SK-N-SH (cell line): ENCODE data around the gene LYPD5. TPM values are rescaled to one million over a fixed set of nuclear protein-coding genes. Genes with fewer than 3 reads are reported as not detected.

ENCODE experiments used
- CTCF ChIA-PET: fragments of 300-600, 350-600 bp; formaldehyde crosslinking; extraction: SDS; loops from one replicate; lab custom pipeline; 2021; lab: Yijun Ruan, JAX
- POLR2A ChIA-PET: fragments of 350-600 bp; sonication (Branson Sonifier 250); formaldehyde crosslinking; extraction: SDS; loops from one replicate; lab custom pipeline; 2020; ENCODE audit warnings: antibody characterized with exemption, inconsistent platforms; lab: Yijun Ruan, JAX
- DNase-seq: peaks from one replicate; pipeline ENCODE4 v3.0.0; 2012
- H2AFZ ChIP-seq: fragments of 200-600 bp; sonication (generic); 2 replicates; pipeline ENCODE4 v1.8.1; 2016; ENCODE audit warnings: antibody characterized with exemption, mild to moderate bottlenecking, low read depth
- H3F3A ChIP-seq: fragments of 200-600 bp; sonication (generic); replicated peaks from 2 replicates; pipeline ENCODE3; 2016; ENCODE audit warnings: antibody characterized with exemption, mild to moderate bottlenecking; ENCODE audit not compliant: insufficient read depth
- H3K27ac ChIP-seq, 2 experiments: fragments of 200-500 bp in 1 of 2; fragments of 200-600 bp in 1 of 2; sonication (Bioruptor generic) in 1 of 2; sonication (generic), shearing (Covaris generic) in 1 of 2; 2 replicates each; pipeline versions ENCODE4 v1.5.1 to v1.6.1; 2014 to 2016; ENCODE audit warnings: low read depth in 2 of 2, inconsistent platforms in 1 of 2, low read length in 1 of 2, mild to moderate bottlenecking in 1 of 2, mixed read lengths in 1 of 2
- H3K27me3 ChIP-seq: fragments of 200-600 bp; sonication (generic), shearing (Covaris generic); 2 replicates; pipeline ENCODE4 v1.6.1; 2016; ENCODE audit warnings: mixed run types; ENCODE audit not compliant: insufficient read depth
- H3K36me3 ChIP-seq, 2 experiments: fragments of 200-500 bp in 1 of 2; fragments of 200-600 bp in 1 of 2; sonication (Bioruptor generic) in 1 of 2; sonication (generic) in 1 of 2; replicated peaks in 1 of 2; 2 replicates each; pipeline versions ENCODE3 to v1.5.1; 2014 to 2016; ENCODE audit warnings: low read length in 1 of 2, mild to moderate bottlenecking in 1 of 2; ENCODE audit not compliant: insufficient read depth in 2 of 2, control insufficient read depth in 1 of 2
- H3K4me1 ChIP-seq, 2 experiments: fragments of 200-500 bp in 1 of 2; fragments of 200-600 bp in 1 of 2; sonication (Bioruptor generic) in 1 of 2; sonication (generic), shearing (Covaris generic) in 1 of 2; 2 replicates each; pipeline versions ENCODE4 v1.5.1 to v1.6.1; 2014 to 2016; ENCODE audit warnings: low read depth in 1 of 2, low read length in 1 of 2, mixed run types in 1 of 2; ENCODE audit not compliant: insufficient read depth in 2 of 2, control insufficient read depth in 1 of 2
- H3K4me2 ChIP-seq: fragments of 200-600 bp; sonication (generic), shearing (Covaris generic); 2 replicates; pipeline ENCODE4 v1.6.1; 2017; ENCODE audit warnings: mixed run types
- H3K4me3 ChIP-seq, 2 experiments: fragments of 200-500 bp in 1 of 2; fragments of 200-600 bp in 1 of 2; sonication (Bioruptor generic) in 1 of 2; sonication (generic), shearing (Covaris generic) in 1 of 2; 2 replicates each; pipeline versions ENCODE4 v1.5.1 to v1.8.1; 2014 to 2016; ENCODE audit warnings: low read depth in 2 of 2, inconsistent platforms in 1 of 2, low read length in 1 of 2, mild to moderate bottlenecking in 1 of 2, mixed read lengths in 1 of 2, moderate library complexity in 1 of 2
- H3K79me2 ChIP-seq: fragments of 200-600 bp; sonication (generic); 2 replicates; pipeline ENCODE4 v1.8.1; 2017; ENCODE audit warnings: mild to moderate bottlenecking; ENCODE audit not compliant: insufficient read depth
- H3K9ac ChIP-seq: fragments of 200-600 bp; sonication (generic); 2 replicates; pipeline ENCODE4 v1.6.1; 2017; ENCODE audit warnings: mixed run types
- H3K9me2 ChIP-seq: fragments of 200-600 bp; sonication (generic); 2 replicates; pipeline ENCODE4 v1.6.1; 2017; ENCODE audit warnings: mixed run types
- H3K9me3 ChIP-seq: fragments of 200-600 bp; sonication (generic); 2 replicates; pipeline ENCODE4 v1.6.1; 2017; ENCODE audit warnings: mixed run types, mild to moderate bottlenecking, moderate library complexity
- H4K20me1 ChIP-seq: fragments of 200-600 bp; sonication (generic); 2 replicates; pipeline ENCODE4 v1.6.1; 2017; ENCODE audit warnings: mild to moderate bottlenecking, mixed run types; ENCODE audit not compliant: insufficient read depth
- EP300 ChIP-seq, 2 experiments: IDR thresholded peaks; 2 replicates each; pipeline versions ENCODE4 v1.4.0 to v1.6.1; 2012; ENCODE audit warnings: borderline replicate concordance in 1 of 2, low read depth in 1 of 2, low read length in 1 of 2
- FOSL2 ChIP-seq: IDR thresholded peaks from 2 replicates; pipeline ENCODE4 v1.4.0; 2012; ENCODE audit warnings: low read depth, mild to moderate bottlenecking, moderate library complexity, borderline replicate concordance
- GATA2 ChIP-seq: sonication (generic); formaldehyde crosslinking; IDR thresholded peaks from 2 replicates; pipeline ENCODE4 v1.5.0; 2020; ENCODE audit warnings: mild to moderate bottlenecking, missing genetic modification reagents
- JUND ChIP-seq: IDR thresholded peaks from 2 replicates; pipeline ENCODE4 v1.4.0; 2012
- RAD21 ChIP-seq: IDR thresholded peaks from 2 replicates; pipeline ENCODE4 v1.6.1; 2012; ENCODE audit warnings: mild to moderate bottlenecking, low read length
- RCOR1 ChIP-seq: fragments of 150-350 bp; IDR thresholded peaks from 2 replicates; pipeline ENCODE4 v1.6.1; 2017; ENCODE audit warnings: antibody characterized with exemption, low read length
- REST ChIP-seq: IDR thresholded peaks from 2 replicates; pipeline ENCODE4 v1.6.1; 2012; ENCODE audit warnings: mild to moderate bottlenecking, low read depth, low read length, moderate library complexity
- TAF1 ChIP-seq: IDR thresholded peaks from 2 replicates; pipeline ENCODE4 v1.6.1; 2012; ENCODE audit warnings: low read depth, mild to moderate bottlenecking, low read length, moderate library complexity, borderline replicate concordance
- WGBS: methylation state at CpG from one replicate; pipeline ENCODE4 v1.1.6; 2017; ENCODE audit warnings: low lambda C conversion rate; 5-methylcytosine and 5-hydroxymethylcytosine counted together
- polyA plus RNA-seq, 3 experiments: library from polyadenylated mRNA; depleted of rRNA; stranded (reverse); fragments of >200 nt; gene quantifications; 2 replicates each; pipeline ENCODE4 v1.2.3, GENCODE V29; 2012
- TF ChIP-seq, protein P1 (sequence below): IDR thresholded peaks from 2 replicates; pipeline ENCODE4; 2012

The LYPD5 gene
- polyA plus RNA-seq, 1 of the 3 experiments (the other 2 are of a cell fraction): 0.13 TPM

DNA sequence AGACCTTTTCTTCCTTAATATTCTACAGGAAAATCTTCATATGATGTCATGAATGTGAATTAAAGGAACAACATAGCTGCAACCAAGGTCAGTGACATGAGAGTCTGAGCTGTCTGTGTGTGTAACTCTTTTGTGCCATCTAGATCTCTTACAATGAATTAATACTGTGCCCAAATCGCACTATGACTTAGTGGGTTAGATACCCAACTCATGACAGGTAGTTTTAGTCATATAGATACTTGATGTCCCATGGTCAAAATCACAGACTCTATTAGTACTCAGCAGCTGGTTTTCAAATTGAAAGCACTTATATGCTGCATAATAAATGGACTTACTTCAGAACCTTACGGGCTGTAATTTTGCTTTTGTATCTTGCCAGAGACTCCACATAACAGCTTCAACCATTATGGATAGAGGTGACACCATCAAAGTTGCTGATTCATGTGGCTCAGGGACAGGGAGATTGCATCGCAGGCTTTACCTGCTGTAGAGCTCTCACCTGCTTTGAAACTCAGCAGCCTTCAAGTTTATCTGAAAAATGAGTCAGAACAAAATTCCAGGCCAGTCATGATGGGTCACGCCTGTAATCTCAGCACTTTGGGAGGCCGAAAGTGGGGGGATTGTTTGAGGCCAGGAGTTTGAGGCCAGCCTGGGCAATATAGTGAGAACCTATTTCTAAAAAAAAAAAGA, 12.6 kb upstream of the LYPD5 start:
- Histone ChIP-seq H3K4me2 (no peak overlapping the region), H3K27ac (no peak overlapping the region), H3K27me3 (peaks cover 5% of the 10 kb centered on the region; the same call in 1 of the 2 replicates), H3K4me3 (no peak overlapping the region), H3K4me1 (no peaks in the 10 kb centered on the region), H3K79me2 (no peaks in the 10 kb centered on the region), H3F3A (no peaks in the 10 kb centered on the region), H3K36me3 (no peaks in the 10 kb centered on the region), H3K9me2 (no peaks in the 10 kb centered on the region), H3K9me3 (no peaks in the 10 kb centered on the region)
- CTCF ChIA-PET: interaction anchor here (0.5 to 1.9 kb wide), 4 partner anchors 21 to 969 kb away, joined by 3 to 6 read pairs (median 4); no protein-coding TSS in a partner anchor
- DNase-seq: no peak
- WGBS: 26% methylated on average over 5 of the region's 5 CpGs
- POLR2A ChIA-PET: no interaction called here
- TF ChIP-seq GATA2 (CRISPR knock-in tag): no peak
- TF ChIP-seq, all 33 proteins: peak for 0
- Histone ChIP-seq H4K20me1 (no peaks in the 10 kb centered on the region), H2AFZ (no peak overlapping the region), H3K9ac (no peak overlapping the region)

DNA sequence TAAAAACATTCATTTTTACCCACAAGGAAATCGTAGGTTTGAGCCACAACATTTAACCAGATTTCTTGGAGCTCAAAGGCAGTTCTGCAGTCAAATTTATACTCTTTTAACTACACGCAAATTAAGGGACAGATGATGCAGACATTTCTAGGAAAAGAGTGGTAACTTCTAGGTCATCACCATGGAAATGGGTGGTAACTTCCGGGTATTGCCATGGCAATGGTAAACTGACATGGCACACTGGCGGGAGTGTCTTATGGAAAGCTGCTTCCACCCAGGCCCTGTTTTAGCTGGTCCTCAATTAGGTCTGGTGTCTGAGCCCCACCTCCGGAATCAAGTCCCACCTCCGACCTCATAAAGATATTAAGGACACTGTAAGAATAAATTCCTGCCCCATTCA, 10.4 kb upstream of the LYPD5 start:
- no peak overlapping the region for H3K4me3 ChIP-seq
- no peak for DNase-seq
- no peak overlapping the region for H3K4me2 ChIP-seq
- WGBS: 38% methylated on average over 5 of the region's 6 CpGs
- no peak overlapping the region for H2AFZ ChIP-seq
- H3K27ac ChIP-seq: no peak overlapping the region
- CTCF ChIA-PET: interaction anchor here (1.5 to 1.6 kb wide), 3 partner anchors 28 to 68 kb away, joined by 4 to 6 read pairs (median 5); no protein-coding TSS in a partner anchor
- H3K9ac ChIP-seq: no peak overlapping the region
- POLR2A ChIA-PET: no interaction called here
- H4K20me1 ChIP-seq: no peaks in the 10 kb centered on the region
- peaks cover 9% of the 10 kb centered on the region; the same call in 1 of the 2 replicates for H3K27me3 ChIP-seq
- no peaks in the 10 kb centered on the region for H3K9me3 ChIP-seq
- H3F3A ChIP-seq: no peaks in the 10 kb centered on the region
- no peaks in the 10 kb centered on the region for H3K36me3 ChIP-seq
- TF ChIP-seq REST (no peak), EP300 (IDR thresholded peaks at IDR 0.05; ENCODE audit: borderline replicate concordance in 1 of 2, low read depth in 1 of 2, low read length in 1 of 2) (no peak), GATA2 (CRISPR knock-in tag) (no peak), RCOR1 (no peak), JUND (no peak), RAD21 (no peak), TAF1 (no peak), FOSL2 (no peak)
- TF ChIP-seq, protein P1, sequence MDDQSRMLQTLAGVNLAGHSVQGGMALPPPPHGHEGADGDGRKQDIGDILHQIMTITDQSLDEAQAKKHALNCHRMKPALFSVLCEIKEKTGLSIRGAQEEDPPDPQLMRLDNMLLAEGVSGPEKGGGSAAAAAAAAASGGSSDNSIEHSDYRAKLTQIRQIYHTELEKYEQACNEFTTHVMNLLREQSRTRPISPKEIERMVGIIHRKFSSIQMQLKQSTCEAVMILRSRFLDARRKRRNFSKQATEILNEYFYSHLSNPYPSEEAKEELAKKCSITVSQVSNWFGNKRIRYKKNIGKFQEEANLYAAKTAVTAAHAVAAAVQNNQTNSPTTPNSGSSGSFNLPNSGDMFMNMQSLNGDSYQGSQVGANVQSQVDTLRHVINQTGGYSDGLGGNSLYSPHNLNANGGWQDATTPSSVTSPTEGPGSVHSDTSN: no peak
- TF ChIP-seq, all 33 proteins: peak for 0
- Histone ChIP-seq H3K9me2 (no peaks in the 10 kb centered on the region), H3K4me1 (no peaks in the 10 kb centered on the region), H3K79me2 (no peaks in the 10 kb centered on the region)
